ENCODE measurements around the gene CLDN8. TPM values are rescaled to one million over a fixed set of nuclear protein-coding genes. Genes with fewer than 3 reads are reported as not detected.

Gene CLDN8
- total RNA-seq, result not detected in 2 replicates

DNA sequence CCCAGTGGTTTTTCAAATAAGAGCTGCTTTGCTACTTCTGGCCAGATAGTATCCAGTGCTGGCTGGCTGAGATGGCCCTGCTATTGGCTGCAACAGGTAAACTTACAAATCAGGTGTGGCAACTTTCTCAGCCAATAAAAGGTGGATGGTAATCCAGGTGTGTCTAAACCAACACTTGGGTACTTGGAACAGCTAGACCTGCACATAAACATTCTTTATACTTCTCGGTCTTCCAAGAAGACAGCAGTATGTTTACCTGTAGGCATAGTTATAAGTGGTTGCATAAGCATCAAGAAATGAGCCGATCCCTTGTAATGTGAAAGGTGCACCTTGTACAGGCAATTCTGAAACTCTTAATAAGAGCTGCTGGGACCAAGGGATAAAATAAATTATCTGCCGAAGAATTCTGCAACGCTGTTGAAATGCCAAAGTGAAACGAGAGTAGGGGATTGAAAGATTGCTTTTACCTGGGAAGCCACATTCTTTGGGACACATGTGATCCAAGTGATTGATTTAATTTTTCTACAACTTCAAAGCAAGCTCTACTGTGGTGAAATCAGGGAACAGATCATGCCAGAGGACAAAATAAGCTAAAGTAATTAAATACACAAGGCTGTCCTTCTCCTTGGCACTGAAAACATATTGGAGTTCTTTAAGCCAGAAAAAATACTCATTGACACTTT is at the start of gene CLDN8:
Gene CLDN8 (minus strand): TSS at position 57 of the 683 bp plus-strand sequence. CDS start 172 bp downstream, outside the sequence.

GRCh38 chr21:30166705-30167104 is 49.2 kb downstream of the CLDN8 start, which contains the start of gene CLDN17:
Gene CLDN17, minus strand, starts transcription at chr21:30166805. Its CDS starts 188 bp downstream, at chr21:30166617.

Other genes with a start within 250 kb of the CLDN8 start
- gene CLDN17, start 49.3 kb downstream of the CLDN8 start, total RNA-seq, result not detected in 2 replicates
- gene KRTAP24-1, start 66.9 kb upstream of the CLDN8 start, total RNA-seq, result not detected in 2 replicates
- gene KRTAP25-1, start 73.4 kb upstream of the CLDN8 start, total RNA-seq, result not detected in 2 replicates
- not detected in 2 replicates for gene KRTAP26-1, start 104.2 kb upstream of the CLDN8 start, total RNA-seq
- not detected in 2 replicates for gene KRTAP27-1, start 121.6 kb upstream of the CLDN8 start, total RNA-seq
- not detected in 2 replicates for gene KRTAP23-1, start 132.5 kb upstream of the CLDN8 start, total RNA-seq
- not detected in 2 replicates for gene KRTAP13-2, start 156.2 kb upstream of the CLDN8 start, total RNA-seq
- not detected in 2 replicates for gene KRTAP13-1, start 179.9 kb upstream of the CLDN8 start, total RNA-seq
- not detected in 2 replicates for gene KRTAP13-3, start 209.8 kb upstream of the CLDN8 start, total RNA-seq
- not detected in 2 replicates for gene KRTAP13-4, start 214.1 kb upstream of the CLDN8 start, total RNA-seq
- not detected in 2 replicates for gene KRTAP15-1, start 224.2 kb upstream of the CLDN8 start, total RNA-seq